Central memory CD8-positive, alpha-beta T cell (primary cell): ENCODE measurements around the gene WDR90.

Source experiments
- ATAC-seq: fragments of 150-1000 bp; cut with Tn5 transposase; replicated peaks from 2 replicates; pipeline ENCODE4 v1.10.0; 2022; ENCODE audit warnings: mild to moderate bottlenecking, moderate FRiP score, moderate number of reproducible peaks; ENCODE audit not compliant: poor library complexity, severe bottlenecking; ENCODE audit errors: extremely low read depth
- DNase-seq, 2 donors: peaks; one replicate each; pipeline ENCODE4 v3.0.0; 2021; ENCODE audit warnings: low spot score in 2 of 2
- H3K27ac Mint-ChIP-seq: one replicate; pipeline ENCODE4 v1.8.0; 2022; ENCODE audit warnings: low read depth, mild to moderate bottlenecking, moderate library complexity, mixed read lengths
- H3K27me3 Mint-ChIP-seq: one replicate; pipeline ENCODE4 v1.8.0; 2022; ENCODE audit warnings: mixed read lengths
- H3K36me3 Mint-ChIP-seq: one replicate; pipeline ENCODE4 v1.8.0; 2022; ENCODE audit warnings: mild to moderate bottlenecking, moderate library complexity, mixed read lengths; ENCODE audit not compliant: insufficient read depth
- H3K4me1 Mint-ChIP-seq: one replicate; pipeline ENCODE4 v1.8.0; 2022; ENCODE audit warnings: mixed read lengths
- H3K4me3 Mint-ChIP-seq: one replicate; pipeline ENCODE4 v1.8.0; 2022; ENCODE audit warnings: mild to moderate bottlenecking, moderate library complexity, mixed read lengths
- H3K9me3 Mint-ChIP-seq: one replicate; pipeline ENCODE4 v1.8.0; 2022; ENCODE audit warnings: mixed read lengths

The WDR90 gene

GRCh38 chr16:619476-620100, 29.6 kb upstream of the WDR90 start:
- DNase-seq (no peak), ATAC-seq (no peak)
- Mint-ChIP-seq H3K27ac (no peak overlapping the region), H3K36me3 (no peaks in the 10 kb centered on the region), H3K9me3 (no peaks in the 10 kb centered on the region), H3K4me3 (no peak overlapping the region), H3K27me3 (no peaks in the 10 kb centered on the region), H3K4me1 (peaks cover 5% of the 10 kb centered on the region)

GRCh38 chr16:620700-621525, 28.3 kb upstream of the WDR90 start:
- H3K36me3 Mint-ChIP-seq, result no peaks in the 10 kb centered on the region
- no peak for ATAC-seq
- H3K27me3 Mint-ChIP-seq, result no peaks in the 10 kb centered on the region
- no peak for DNase-seq
- H3K4me1 Mint-ChIP-seq, result no peaks in the 10 kb centered on the region
- no peak overlapping the region for H3K4me3 Mint-ChIP-seq
- H3K9me3 Mint-ChIP-seq, result no peaks in the 10 kb centered on the region
- no peak overlapping the region for H3K27ac Mint-ChIP-seq

GRCh38 chr16:621526-622105, 27.5 kb upstream of the WDR90 start:
- Mint-ChIP-seq H3K27ac (no peak overlapping the region), H3K9me3 (no peaks in the 10 kb centered on the region), H3K4me3 (no peak overlapping the region), H3K4me1 (no peaks in the 10 kb centered on the region), H3K36me3 (peaks cover 2% of the 10 kb centered on the region), H3K27me3 (no peaks in the 10 kb centered on the region)
- DNase-seq (no peak), ATAC-seq (no peak)

GRCh38 chr16:622920-623280, 26.3 kb upstream of the WDR90 start:
- no peak overlapping the region for H3K4me3 Mint-ChIP-seq
- H3K36me3 Mint-ChIP-seq, result peaks cover 3% of the 10 kb centered on the region
- H3K4me1 Mint-ChIP-seq, result no peaks in the 10 kb centered on the region
- no peak for DNase-seq
- no peaks in the 10 kb centered on the region for H3K27me3 Mint-ChIP-seq
- no peaks in the 10 kb centered on the region for H3K9me3 Mint-ChIP-seq
- no peak for ATAC-seq
- H3K27ac Mint-ChIP-seq, result no peak overlapping the region

GRCh38 chr16:624526-625070, 24.6 kb upstream of the WDR90 start:
- no peaks in the 10 kb centered on the region for H3K9me3 Mint-ChIP-seq
- H3K36me3 Mint-ChIP-seq, result peaks cover 7% of the 10 kb centered on the region
- H3K27ac Mint-ChIP-seq, result no peak overlapping the region
- H3K27me3 Mint-ChIP-seq, result no peaks in the 10 kb centered on the region
- no peak for DNase-seq
- H3K4me1 Mint-ChIP-seq, result no peaks in the 10 kb centered on the region
- no peak for ATAC-seq
- no peak overlapping the region for H3K4me3 Mint-ChIP-seq

GRCh38 chr16:625117-625976, 23.8 kb upstream of the WDR90 start:
- no peak for ATAC-seq
- no peak for DNase-seq
- H3K4me1 Mint-ChIP-seq, result no peaks in the 10 kb centered on the region
- no peaks in the 10 kb centered on the region for H3K9me3 Mint-ChIP-seq
- H3K27ac Mint-ChIP-seq, result no peak overlapping the region
- peaks cover 8% of the 10 kb centered on the region for H3K36me3 Mint-ChIP-seq
- no peak overlapping the region for H3K4me3 Mint-ChIP-seq
- H3K27me3 Mint-ChIP-seq, result no peaks in the 10 kb centered on the region

- DNase-seq (no peak), ATAC-seq (no peak)
- no peak overlapping the region for H3K27ac Mint-ChIP-seq
- H3K36me3 Mint-ChIP-seq, result peaks cover 9% of the 10 kb centered on the region
- no peaks in the 10 kb centered on the region for H3K9me3 Mint-ChIP-seq
- no peaks in the 10 kb centered on the region for H3K4me1 Mint-ChIP-seq
- H3K4me3 Mint-ChIP-seq, result no peak overlapping the region
- no peaks in the 10 kb centered on the region for H3K27me3 Mint-ChIP-seq
Measured at GRCh38 chr16:625977-626765, 23.0 kb upstream of the WDR90 start.

GRCh38 chr16:626787-627453, 22.2 kb upstream of the WDR90 start:
- H3K4me3 Mint-ChIP-seq, result no peak overlapping the region
- no peaks in the 10 kb centered on the region for H3K9me3 Mint-ChIP-seq
- no peak for DNase-seq
- ATAC-seq, result no peak
- H3K4me1 Mint-ChIP-seq, result no peaks in the 10 kb centered on the region
- H3K36me3 Mint-ChIP-seq, result peaks cover 9% of the 10 kb centered on the region
- no peaks in the 10 kb centered on the region for H3K27me3 Mint-ChIP-seq
- no peak overlapping the region for H3K27ac Mint-ChIP-seq

- no peak overlapping the region for H3K4me3 Mint-ChIP-seq
- H3K4me1 Mint-ChIP-seq, result no peaks in the 10 kb centered on the region
- no peaks in the 10 kb centered on the region for H3K9me3 Mint-ChIP-seq
- H3K36me3 Mint-ChIP-seq, result peaks cover 9% of the 10 kb centered on the region
- no peaks in the 10 kb centered on the region for H3K27me3 Mint-ChIP-seq
- DNase-seq (no peak), ATAC-seq (no peak)
- no peak overlapping the region for H3K27ac Mint-ChIP-seq
Measured at GRCh38 chr16:627454-628239, 21.5 kb upstream of the WDR90 start.

- DNase-seq (no peak), ATAC-seq (no peak)
- peaks cover 9% of the 10 kb centered on the region for H3K36me3 Mint-ChIP-seq
- H3K4me3 Mint-ChIP-seq, result no peak overlapping the region
- H3K27me3 Mint-ChIP-seq, result no peaks in the 10 kb centered on the region
- H3K4me1 Mint-ChIP-seq, result no peaks in the 10 kb centered on the region
- H3K9me3 Mint-ChIP-seq, result no peaks in the 10 kb centered on the region
- H3K27ac Mint-ChIP-seq, result no peak overlapping the region
Measured at GRCh38 chr16:628321-629061, 20.7 kb upstream of the WDR90 start.
